GM21381 (cell line): ENCODE results near the gene NLRC3.

ENCODE experiments used
- ATAC-seq: cut with Tn5 transposase; IDR thresholded peaks from one replicate; pipeline ENCODE4 v1.9.1; 2021; ENCODE audit warnings: mild to moderate bottlenecking, moderate library complexity; ENCODE audit not compliant: unreplicated experiment

NLRC3 gene

DNA sequence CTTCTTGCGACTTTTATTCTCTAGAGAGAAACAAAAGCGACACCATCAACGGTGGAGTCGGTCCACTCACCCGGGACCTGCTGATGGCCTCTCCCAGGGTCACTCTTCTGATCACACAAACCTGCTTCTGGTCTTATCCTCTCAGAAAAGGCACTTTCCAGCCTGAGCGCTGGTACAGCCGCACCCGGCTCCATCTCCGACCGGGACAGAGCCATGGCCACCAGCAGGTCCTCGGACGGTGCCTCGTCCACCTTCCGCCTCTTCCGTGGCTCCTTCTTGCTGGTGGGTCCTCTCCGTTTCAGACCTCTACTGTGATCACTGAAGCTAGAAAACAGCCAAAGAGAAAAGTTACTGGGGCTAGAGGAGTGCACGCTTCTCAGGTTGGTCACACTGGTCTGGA, 20.5 kb upstream of the NLRC3 start:
- no peak for ATAC-seq

DNA sequence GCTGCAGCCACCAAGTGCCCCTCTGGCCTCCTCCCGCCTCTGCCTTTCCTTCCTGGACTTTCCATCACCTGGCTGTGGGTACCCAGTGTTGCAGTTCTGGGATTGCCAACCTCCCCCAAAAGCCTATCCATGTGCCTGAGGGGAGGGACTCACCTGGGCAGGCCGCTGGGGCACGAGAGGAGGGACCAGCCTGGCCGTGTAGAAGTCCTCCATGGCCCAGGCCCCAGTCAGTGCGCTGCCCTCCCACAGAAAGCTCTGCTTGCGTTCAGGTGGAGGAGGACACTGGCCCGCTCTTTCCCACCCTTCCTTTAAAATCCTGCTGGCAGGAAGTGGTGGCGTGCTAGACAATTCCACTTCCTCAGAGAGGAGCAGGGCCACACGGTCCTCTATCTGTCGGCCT, 20.0 kb upstream of the NLRC3 start:
- ATAC-seq: no peak

DNA sequence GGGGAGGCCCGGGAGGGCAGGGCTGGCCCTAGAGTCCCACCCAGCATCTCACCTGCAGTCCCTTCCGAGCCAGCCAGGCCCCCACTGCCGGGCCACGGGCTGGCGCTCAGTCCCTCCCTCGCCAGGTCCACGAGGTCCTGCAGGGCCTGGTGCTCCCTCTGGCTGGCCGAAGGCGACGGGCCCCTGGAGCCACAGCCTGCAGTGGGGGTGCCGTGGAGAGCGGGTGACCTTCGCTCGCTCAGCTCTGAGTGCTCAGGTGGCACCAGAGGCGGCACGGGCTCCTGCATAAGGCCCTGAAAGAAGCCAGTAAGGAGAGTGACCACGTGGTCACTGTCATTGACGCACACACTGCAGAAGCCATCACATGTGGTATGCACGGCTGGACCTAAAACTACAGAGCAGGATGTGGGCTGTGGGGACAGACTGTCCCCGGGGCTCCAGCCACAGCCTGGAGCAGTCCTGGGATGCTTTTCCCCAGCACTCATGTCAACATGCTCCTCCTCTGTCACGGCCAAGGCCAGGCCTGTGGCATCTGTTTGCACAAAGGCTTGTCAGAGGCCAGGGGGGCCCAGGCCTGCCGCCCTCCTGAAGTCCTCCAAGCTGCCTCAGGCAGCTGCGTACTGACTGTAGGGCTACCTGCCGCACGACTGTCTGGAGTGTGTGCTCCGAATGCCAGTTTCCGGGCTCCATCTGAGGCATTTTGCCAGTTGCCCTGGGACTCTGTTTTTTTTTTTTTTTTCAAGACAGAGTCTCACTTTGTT, 19.1 kb upstream of the NLRC3 start:
- ATAC-seq: no peak

DNA sequence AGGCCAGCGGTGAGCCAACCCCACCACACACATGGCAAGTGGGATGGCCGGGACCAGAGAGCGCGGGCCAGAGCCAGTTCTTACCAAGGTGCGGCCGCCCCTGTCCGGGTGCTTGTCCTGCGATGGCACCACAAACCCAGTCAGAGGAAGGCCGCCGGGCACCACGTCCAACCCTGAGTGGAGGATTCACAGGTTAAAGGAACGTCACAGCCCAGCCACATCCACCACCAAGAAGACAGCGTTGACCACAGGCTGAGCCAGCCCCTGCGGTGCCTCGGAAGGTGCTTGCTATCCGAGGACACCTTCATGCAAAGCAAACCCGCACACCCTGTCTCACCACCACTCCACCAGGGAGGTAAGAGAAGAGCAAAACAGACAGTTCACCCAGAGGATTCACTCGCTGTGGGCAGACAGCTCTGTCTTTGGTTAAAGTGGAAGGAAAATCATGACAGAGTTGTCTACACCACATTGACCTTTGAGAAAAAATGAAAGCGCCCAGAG, 18.4 kb upstream of the NLRC3 start:
- no peak for ATAC-seq

DNA sequence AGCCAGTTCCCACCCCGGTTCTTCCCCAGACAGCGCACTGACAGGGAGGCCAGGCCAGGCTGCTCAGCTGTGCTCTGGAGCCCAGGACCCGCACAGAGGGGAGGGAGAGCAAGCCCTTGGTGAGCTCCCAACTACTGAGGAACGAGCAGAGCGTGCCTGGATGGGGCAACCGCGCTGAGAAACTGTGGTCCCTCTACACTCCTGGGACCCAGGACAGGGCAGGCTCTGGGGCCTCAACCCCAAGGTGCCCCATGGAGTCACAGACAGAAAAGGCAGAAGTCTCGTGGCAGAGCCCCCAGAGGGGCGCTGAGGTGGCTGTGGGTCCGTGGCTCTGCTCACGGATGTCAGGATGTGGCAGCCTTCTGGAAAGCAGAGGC, 17.9 kb upstream of the NLRC3 start:
- no peak for ATAC-seq

DNA sequence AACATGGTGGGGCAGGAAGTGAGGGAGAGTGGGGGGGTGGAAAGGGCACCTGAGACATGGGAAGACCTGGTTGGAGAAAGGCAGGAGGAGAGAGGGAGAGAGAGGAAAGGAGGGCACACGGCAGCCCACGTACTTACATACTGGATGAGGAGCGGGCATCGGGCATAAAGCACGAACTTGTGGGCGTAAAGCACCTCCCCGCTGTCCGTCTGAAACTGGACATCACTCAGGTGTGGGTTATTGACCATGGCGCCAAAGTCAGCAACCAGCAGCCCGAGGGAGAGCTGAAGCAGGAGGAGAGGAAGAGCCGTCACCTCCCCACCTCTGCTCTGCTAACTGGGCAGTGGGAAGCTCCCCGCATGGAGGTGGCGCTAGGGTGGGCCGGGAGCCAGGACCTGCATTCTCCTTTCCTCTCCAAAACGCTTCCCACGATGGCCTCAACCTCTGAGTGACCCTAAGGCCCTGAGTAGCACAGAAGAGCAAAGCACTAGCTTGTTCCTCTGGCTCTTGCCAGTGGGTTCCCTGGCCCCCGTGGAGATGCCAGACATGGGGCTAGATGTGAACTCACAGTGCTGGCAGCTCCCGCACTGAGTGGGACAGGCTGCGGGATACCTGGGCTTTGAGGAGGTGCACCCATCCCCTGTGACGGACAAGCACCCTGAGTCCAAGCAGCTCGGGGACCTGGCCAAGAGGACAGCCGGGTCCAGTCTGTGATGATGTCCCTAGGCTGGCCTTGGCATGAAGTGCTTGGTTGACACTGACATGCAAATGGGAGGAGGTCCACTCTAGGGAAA, 17.3 kb upstream of the NLRC3 start:
- ATAC-seq: no peak

DNA sequence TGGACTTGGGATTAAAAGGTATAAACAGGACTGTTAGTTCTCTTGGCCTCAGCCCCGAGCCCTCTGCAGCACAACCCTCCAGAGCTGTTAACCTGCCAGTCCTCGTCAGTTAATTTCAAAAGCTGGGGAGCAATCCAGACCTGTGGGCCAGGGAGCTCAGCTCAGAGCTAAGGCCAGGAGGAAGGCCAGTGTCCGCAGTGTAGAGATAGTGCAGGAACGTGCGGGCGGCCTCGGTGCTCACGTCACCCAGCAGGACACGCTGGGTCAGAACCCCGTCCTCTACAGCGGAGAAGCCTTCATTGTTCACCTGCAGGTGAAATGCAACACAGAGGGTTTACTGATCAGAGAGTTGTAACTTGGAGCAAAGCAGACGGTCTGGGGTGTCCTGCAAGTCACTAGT, 15.4 kb upstream of the NLRC3 start:
- ATAC-seq: no peak

DNA sequence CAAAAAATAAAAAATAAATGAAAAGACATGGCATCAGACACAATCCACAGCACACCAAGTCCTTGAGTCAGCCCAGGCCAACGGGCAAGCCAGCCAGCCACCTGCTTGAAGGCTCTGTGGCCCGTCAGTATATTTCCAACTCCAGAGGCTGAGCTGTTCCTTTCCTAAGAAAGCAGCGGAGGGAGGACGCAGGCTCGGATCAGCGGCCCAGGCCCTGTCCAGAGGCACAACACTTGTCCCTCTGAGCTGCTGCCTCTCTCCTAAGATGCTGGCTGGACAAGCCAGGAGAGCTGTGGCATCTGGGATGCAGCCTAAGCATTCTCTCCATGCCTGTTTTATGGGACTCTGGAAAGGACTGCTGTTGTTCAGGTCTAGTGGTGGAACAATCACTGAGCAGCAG, 14.8 kb upstream of the NLRC3 start:
- ATAC-seq: no peak

DNA sequence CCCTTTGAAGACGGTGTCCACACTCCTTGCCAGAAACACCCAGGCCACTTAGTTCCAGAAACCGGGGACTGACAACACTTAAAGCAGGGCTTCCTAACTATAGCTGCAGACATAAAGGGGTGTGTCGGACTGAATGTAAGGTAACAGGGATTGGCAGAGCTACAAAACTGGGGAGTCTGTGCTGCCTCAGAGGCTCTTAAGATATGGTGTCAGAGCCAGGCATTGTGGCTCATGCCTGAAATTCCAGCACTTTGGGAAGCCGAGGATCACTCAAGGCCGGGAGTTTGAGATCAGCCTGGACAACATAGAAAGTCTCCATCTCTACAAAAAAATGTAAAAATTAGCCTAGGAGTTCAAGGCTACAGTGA, 14.2 kb upstream of the NLRC3 start:
- ATAC-seq: no peak

DNA sequence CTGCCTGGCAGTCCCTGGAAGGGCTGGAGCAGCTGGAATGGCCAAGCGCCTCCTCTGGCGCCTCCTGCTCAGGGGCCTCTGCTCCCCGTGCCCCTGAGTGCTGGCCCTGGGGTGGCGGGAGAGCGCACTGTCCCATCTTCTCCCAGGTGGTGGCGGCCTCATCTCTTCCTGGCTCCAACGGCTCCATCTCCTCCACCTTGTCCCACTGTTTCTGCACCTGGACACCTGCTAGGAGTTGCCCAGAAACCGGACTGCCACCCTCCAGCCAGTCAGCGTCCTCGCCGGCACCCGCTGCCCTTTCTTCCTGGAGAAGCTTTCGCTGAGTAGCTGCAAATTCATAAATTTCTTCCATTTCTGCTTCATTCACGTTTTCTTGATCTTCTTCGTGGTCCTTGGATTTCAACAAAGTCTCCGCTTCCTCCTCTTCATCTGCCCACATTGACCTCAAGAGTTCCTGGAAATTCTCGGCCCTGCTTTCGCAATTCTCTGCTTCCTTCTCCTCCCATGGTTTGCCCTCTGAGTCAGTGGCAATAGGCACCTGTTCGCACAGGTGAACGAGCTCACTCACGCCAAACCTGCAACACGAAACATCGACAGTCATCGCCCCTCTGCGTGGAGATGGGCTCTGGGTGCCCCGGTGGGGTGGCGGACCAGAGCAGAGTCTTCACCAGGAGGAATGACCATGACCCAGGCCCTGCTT, 13.7 kb upstream of the NLRC3 start:
- no peak for ATAC-seq

DNA sequence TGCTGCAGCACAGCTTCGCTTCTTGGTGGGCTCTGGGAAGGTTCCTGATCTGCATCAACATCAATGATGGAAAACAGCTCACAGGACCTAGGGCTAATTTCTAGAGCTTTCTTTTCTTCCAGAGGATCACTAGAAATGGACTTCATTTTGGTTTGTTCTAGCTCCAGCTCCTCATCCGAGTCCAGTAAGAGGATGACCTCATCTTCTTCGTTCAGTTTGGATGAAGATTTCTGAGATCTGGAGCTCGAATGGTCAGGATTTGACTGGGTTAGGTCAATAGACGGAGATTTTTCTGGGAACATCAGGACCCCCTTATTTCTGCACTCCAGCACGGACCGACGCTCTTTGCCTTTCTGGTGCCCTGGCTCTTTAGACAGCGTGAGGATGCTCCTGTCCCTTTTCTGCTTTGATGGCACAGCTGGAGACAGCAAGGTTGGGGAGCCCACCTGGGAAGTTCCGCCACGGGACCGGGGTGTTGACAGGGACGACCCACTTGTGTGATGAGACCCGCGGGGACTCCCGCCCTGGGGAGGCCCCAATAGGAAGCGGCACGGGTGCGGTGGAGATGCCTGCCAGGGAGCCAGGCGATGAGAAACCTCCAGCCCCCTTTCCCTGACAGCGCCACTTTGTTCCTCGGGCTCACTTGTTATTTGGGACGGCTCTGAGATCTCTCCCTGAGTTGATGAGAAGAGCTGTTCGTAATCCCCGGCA, 12.9 kb upstream of the NLRC3 start:
- ATAC-seq: no peak

DNA sequence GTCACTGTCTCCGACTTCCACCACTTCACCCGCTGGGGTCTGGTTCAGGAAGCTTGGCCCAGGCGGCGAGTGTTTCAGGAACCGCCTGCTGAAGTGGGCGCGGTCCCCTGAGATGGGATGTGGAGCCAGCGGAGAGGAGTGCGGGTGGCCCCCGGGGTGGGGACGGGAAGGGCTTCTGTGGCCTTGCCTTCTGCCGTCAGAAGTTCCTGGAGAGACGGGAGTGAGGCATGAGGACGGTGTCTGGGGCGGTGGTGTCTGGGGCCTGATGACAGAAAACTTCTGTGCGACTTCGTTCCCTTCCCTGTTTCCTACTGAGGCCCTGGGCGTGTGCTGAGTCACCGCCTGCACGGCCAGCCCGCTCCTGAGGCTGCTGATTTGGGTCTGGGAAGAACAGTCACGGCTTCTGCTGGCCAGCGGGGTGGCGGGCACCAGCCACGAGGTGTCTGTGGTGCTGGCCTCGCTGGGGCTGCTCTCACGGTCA, 12.3 kb upstream of the NLRC3 start:
- no peak for ATAC-seq

DNA sequence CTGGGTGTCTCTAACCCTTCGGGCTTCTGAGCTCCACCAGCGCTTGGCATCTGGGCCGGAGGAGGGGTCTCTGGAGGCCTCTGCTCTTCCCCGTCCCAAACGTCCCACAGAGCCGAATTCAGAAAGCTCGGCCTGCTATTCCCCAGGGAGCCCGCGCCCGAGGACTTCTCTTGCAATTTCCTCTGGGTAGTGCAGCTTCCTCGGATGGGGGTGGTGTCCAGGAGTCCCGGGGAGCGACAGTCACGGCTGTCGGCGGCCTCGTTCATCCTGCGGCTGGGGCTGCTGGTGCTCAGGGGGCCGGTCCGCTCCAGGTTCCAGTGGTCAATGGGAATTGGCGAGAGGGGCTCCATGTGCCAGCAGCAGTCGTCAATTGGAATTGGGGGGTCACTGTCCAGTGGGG, 11.8 kb upstream of the NLRC3 start:
- ATAC-seq: no peak

DNA sequence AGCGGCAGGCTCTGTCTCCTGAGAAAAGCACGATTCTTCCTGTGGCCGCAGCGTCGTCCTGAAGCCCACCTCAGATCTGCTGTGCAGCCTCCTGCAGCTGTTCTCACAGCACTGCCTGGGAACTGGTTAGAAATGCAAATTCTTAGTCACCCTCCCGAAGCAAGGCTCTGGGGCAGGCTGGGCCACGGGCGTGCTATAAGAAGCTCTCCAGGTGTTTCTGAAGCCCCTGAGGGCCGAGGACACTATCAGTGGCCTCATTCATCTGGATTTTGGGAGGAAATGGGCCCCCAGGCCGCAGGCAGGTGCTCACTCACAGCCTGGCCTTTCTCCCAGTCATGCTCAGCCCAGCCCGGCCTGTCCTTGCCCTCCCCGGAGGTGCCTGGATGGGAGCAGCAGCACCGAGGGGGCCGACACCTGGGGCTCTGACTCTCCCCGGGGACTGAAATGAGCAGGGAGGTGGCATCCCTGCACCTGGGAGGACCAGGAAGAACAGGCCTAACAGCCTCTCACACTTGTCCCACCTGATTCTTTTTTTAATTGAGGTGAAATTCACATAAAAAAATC, 10.4 kb upstream of the NLRC3 start:
- no peak for ATAC-seq

DNA sequence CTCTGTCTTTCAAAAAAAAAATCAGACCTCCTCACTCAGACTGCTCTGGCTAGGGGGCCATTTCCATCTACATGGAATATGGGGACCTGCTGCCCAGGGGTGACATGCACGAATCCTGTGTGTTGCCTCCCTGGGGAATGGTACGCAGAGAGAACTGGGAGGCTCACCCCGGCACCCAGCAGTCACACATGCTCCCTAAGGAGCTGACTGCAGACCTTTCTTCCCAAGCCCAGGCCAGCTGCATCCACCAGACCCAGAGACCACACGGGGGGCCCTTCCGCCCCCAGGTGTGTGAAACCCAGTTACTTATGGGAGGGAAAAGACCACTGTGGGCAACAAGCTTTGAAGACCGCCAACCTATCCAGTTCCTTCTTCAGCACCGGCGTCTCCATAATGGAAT, 7.2 kb upstream of the NLRC3 start:
- no peak for ATAC-seq

DNA sequence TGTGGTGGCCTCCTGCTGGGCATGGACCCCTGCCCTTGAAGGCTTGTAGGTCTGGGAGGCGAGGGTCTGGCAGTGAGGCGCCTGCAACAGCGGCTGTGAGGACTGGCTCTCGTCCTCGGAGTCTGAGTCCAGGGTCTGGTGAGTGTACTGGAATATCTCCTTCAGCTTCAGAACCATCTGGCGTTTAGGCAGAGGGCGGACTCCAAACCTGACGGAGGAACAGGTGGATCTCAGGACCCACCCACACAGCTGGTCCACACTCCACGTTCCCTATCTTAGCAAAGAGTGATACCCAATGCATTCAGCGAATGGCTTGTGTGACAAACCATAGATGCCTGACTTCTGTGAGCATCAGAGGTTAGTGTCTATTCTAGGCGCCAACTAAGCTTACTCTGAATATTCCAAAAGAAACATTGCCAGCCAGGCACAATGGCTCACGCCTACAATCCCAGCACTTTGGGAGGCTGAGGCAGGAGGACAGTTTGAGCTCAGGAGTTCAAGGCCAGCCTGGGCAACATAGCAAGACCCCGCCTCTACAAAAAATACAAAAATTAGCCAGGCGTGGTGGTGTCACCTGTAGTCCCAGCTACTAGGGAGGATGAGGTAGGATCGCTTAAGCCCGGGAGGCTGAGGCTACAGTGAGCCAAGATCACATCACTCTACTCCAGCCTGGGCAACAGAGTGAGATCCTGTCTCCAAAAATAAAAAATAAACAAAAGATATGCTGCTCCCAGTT, 6.3 kb upstream of the NLRC3 start:
- ATAC-seq: no peak

DNA sequence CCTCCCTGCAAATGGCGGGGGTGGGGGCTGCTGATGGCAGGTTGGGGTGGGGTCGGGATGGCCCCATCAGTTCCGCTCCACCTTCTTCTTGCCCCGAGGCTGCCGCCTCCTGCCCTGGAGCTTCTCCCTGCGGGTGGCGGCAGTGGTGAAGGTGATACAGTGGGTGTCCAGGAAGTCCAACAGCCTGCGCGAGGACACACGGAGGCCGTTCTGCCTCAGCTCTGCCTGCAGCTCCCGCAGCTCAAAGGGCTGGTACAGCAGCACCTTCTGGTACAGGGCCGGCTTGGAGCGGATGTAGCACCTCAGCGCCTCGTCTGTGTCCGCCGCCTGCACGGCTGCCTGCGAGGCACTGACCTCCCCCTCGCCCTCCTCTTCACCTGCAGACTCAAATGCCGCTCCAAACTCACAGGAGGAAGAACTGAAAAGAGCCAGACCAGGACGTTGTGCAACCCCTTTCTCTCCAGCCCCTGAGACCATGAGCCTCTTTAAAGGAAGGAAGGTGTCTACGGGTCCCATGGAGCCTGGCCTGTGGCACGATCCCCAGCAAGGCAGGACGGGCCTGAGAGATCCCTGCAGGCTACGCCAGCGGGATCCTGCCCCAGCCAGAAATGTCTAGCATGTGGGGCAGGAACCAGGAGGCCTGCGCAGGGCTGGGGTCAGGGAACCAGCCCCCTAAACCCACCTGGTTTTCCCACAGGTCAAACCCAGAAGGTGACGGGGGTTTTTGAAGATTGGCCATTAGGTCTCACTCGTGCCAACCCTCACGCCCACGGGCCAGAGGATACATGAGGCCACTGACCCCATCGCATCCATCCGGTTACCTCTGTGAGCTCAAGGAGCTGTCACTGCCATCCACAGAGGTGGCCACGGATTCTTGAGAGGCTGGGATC, 5.3 kb upstream of the NLRC3 start:
- ATAC-seq: no peak

DNA sequence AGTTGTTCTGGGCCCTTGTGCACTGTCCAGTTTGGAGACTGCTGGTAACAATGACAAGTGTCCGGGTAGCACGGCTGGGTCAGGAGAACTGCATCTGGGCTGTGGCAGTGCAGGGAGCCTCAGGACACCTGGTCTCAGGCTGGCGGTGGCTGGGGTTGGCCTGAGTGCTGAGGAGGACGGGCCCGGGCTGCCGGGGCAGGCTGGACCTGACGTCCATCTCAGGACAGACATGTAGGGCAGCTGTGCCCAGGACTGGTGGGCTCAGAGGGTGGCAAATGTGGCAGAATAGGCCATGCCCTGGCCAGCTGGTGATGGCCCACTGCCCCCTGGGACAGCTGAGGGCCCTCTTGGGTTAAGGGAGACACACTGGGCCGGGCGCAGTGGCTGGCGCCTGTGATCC, 4.2 kb upstream of the NLRC3 start:
- no peak for ATAC-seq

DNA sequence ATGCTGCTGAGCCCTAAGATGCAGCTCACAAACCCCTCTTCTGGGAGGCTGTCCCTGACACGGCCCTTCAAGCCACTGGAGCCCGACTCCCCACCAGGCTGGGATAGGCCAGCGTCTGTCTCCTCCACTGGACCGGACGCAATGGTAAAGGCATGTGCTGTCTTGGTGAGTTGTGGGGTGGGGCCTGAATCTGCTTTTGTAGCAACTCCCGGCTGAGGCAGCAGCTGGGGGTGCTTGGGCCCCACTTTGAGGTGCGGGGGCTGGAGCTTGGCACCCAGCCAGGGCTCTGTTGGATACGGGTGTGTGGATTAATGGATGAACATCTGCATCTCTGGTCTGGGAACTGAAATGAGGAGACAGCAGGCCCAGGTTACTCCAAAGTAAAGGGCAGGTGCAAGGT, 3.5 kb upstream of the NLRC3 start:
- no peak for ATAC-seq
